GM21367 (cell line): Measurements from ENCODE around the gene NAGS.
"Not testable (repeated sequence)": the region's sequence is repeated elsewhere in the genome, so short reads cannot be mapped to it uniquely, and the experiment has no call there.

Experiments used
- ATAC-seq: cut with Tn5 transposase; IDR thresholded peaks from one replicate; pipeline ENCODE4 v1.9.1; 2021; ENCODE audit not compliant: unreplicated experiment

Gene NAGS, protein sequence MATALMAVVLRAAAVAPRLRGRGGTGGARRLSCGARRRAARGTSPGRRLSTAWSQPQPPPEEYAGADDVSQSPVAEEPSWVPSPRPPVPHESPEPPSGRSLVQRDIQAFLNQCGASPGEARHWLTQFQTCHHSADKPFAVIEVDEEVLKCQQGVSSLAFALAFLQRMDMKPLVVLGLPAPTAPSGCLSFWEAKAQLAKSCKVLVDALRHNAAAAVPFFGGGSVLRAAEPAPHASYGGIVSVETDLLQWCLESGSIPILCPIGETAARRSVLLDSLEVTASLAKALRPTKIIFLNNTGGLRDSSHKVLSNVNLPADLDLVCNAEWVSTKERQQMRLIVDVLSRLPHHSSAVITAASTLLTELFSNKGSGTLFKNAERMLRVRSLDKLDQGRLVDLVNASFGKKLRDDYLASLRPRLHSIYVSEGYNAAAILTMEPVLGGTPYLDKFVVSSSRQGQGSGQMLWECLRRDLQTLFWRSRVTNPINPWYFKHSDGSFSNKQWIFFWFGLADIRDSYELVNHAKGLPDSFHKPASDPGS

DNA sequence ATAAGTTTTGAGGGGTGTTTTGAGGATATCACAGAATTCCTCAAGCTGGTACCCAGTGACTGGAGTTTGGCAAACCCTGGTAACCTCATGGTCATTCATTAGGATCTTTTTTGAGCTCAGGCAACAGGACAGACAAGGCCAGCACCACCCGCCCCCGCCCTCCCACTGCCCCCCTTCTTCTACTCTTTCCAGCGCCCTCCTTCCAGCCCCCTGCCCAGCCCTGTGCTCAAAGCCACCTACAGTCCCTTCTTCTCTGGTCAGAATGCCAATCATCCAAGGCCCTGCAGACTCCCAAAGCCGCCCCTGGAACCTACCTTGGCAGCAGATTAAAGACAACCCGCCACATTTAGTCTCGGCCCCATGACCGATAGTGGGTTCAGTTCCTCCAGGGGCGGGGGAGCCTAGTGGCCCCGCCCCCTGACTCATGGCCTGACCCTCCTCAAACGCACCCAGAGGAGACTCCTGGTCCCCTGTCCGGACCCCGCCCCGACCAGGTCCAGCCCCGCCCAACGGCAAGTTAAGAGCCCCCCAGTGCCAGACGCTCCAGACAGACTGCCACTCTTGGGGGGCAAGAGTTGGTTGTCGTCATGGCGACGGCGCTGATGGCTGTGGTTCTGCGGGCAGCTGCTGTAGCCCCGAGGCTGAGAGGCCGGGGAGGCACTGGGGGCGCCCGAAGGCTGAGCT is at the start of gene NAGS:
TSS of gene NAGS (plus strand) at position 546 of the 684 bp plus-strand sequence. CDS start at position 588, 42 bp downstream.
- no peak for ATAC-seq

DNA sequence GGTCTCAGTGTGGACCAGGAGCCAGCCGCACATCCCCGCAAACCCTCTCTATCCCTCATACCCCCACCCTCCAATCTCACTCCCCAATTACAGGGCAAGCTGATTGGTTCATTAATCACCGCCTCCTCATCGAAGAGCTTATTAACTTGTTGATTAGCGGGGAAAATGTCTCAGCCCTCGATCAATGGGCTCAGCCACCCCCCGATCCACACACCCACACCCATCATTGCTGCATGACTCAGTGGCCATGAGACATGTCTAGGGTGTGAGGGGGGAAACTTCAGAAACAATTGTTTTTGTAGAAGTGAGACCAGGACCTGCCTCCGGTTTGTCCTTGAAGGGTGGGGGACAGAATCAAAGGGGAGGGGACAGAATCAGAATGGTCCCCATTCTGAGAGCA is 48.2 kb upstream of the NAGS start:
- ATAC-seq: no peak

DNA sequence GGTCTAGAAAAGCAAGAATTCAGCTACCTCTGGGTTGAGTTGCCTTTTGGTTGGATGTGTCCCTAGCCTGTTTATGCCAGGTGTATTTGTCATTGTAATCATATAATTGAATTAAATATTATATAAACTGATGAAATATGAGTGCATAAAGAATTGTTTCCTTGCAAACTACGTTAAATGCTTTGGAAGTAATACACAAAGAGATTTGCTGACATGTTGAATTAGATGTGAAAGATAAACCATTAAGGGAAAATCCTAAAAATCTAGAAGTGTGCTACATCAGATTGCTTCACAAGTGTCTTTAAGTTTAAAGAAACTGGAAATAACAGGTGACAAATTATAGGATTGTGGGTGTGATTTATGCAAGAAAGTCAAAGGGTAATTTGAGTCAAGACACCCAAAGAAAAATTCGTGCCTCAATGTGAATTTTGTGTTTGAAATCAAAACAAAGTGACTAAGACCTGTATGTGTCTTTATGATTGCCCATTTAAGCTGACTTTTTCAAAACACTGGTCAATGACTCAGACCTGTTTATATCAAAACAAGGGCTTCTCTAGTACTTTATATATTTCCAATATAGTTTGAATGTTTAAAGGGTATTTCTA is 45.6 kb upstream of the NAGS start:
- ATAC-seq: no peak

DNA sequence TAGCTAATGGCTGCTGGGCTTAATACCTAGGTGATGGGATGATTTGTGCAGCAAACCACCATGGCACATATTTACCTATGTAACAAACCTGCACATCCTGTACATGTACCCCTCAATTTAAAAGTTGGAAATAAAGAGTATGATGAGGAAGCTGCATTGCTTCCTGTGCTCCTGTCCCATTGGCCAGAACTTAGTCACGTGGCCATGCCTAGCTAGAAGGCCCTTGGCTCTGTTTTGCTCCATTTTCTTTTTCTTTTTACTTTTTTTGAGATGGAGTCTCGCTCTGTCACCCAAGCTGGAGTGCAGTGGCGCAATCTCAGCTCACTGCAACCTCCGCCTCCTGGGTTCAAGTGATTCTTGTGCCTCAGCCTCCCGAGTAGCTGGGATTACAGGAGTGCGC is 43.1 kb upstream of the NAGS start:
- not testable (repeated sequence) for ATAC-seq

DNA sequence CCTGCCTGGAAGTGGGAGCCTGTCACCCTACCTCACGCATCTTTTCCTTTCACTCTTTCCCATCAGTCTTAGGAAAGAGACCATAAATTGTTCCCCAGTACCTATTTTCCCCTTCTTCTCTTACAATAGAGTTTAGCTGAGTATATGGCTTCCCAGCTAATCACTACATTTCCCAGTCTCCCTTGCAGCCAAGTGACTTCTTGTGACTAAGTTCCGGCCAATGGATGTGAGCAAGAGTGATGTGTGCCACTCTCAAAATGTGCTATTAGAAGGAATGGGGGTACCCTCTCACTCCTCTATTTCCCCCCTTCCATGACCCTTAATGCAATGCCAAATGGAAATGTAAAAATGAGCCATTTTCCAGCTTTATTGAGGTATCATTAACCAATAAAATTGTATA is 42.5 kb upstream of the NAGS start:
- no peak for ATAC-seq

DNA sequence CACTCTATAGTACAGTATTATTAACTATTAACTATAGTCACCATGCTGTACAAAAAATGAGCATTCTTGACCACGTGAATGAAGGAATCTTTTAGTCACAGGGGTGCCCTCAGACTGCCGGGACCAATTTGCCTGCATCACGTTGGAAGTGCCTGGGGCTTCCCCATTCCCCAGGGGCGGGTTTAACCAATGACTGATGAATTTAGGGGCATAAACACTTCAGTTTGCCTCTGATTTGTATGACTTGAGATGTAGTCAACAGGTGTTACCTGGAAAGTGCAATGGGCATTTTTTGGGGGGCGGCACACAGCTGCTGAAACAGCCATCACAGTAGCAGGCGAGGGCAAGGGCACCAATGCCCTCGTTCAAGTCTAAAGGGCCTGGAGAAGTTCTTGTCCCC is 41.9 kb upstream of the NAGS start:
- ATAC-seq: no peak

DNA sequence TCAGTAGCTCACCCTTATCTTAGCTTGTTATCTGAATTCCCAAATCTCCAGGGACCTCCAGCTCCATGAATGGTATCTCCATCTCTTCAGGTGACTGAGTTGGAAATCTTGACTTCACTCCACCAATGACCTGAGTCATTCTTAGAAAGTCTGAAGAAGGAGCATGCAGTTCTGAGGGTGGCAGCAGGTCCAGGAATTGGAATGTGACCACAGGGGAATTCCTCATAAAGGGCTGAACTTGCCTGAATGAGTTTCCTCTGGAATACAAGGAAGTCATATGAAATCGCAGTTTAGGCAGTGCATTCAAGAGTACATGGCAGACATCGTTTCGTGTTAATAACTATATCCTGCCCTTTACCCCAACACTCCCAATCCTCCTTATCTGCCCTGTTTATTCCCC is 38.1 kb upstream of the NAGS start:
- ATAC-seq: no peak

DNA sequence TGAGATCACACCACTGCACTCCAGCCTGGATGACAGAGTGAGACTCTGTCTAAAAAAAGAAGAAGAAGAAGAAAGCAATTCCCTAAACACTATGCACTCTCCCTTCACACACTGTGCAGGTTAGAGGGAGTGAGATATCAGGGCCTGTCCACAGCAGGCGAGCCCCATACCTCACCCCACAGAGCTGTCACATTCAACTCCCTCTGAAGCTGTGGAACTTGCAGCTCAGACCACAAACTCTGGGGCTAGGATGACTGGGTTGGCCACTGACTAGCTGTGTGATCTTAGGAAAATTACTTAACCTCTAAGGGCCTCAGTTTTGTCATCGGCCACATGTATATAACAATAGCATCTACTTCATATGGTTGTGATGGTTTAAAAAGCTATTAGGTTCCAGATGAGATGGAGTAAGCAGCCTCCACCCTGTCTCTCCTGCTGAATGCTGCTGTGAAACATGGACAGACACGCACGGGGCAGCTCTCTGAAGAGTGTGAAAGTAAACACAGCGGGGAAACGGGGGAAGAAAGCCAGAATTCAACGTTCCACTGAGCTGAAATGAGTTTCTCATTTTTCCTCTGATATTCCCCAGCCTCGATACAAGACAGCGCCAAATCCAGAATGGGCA is 37.1 kb upstream of the NAGS start:
- ATAC-seq: no peak

DNA sequence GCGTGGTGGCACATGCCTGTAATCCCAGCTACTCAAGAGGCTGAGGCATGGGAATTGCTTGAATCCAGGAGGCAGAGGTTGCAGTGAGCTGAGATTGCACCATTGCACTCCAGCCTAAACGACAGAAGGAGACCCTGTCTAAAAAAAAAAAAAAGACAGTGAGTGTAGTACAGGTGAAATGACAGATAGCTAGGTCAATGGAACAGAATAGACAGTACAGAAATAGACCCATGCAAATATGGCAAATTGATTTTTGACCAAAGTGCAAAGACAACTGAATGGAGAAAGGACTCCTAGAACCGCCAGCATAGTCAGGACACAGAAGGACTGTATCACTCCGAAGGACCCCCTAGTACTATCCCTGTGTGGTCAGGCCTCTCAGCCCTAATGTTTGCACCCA is 34.1 kb upstream of the NAGS start:
- ATAC-seq: no peak

DNA sequence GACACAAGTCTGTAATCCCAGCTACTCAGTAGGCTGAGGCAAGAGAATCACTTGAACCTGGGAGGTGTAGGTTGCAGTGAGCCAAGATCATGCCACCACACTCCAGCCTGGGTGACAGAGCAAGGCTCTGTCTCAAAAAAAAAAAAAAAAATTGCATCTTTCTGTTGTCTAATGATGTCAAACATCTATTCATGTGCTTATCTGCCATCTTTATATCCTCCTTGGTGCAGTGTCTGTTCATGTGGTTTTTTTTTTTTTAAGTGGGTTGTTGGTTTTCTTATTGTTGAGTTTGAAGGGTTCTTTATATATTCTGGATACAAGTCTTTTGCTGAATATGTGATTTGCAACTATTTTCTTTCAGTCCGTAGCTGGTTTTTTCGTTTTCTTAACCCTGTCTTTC is 33.0 kb upstream of the NAGS start:
- ATAC-seq: not testable (repeated sequence)

DNA sequence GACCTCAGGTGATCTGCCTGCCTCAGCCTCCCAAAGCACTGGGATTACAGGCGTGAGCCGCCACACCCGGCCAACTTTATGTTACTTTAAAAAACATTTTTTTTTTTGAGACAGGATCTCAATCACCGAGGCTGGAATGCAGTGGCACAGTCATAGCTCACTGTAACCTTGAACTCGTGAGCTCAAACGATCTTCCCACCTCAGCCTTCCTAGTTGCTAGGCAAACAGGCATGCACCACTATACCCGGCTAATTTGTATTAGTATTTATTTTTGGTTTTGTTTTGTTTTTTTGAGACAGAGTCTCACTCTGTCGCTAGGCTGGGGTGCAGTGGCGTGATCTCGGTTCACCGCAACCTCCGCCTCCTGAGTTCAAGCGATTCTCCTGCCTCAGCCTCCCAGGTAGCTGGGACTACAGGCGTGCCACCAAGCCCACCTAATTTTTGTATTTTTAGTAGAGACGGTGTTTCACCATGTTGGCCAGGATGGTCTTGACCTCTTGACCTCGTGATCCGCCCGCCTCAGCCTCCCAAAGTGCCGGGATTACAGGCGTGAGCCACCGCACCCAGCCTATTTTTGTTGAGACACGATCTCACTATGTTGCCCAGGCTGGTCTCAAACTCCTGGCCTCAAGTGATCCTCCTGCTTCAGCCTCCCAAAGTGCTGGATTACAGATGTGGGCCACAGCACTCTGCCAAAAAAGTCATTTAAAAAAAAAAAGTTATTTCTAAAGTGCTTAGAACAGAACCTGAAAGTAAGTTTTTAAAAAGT is 31.8 kb upstream of the NAGS start:
- not testable (repeated sequence) for ATAC-seq

DNA sequence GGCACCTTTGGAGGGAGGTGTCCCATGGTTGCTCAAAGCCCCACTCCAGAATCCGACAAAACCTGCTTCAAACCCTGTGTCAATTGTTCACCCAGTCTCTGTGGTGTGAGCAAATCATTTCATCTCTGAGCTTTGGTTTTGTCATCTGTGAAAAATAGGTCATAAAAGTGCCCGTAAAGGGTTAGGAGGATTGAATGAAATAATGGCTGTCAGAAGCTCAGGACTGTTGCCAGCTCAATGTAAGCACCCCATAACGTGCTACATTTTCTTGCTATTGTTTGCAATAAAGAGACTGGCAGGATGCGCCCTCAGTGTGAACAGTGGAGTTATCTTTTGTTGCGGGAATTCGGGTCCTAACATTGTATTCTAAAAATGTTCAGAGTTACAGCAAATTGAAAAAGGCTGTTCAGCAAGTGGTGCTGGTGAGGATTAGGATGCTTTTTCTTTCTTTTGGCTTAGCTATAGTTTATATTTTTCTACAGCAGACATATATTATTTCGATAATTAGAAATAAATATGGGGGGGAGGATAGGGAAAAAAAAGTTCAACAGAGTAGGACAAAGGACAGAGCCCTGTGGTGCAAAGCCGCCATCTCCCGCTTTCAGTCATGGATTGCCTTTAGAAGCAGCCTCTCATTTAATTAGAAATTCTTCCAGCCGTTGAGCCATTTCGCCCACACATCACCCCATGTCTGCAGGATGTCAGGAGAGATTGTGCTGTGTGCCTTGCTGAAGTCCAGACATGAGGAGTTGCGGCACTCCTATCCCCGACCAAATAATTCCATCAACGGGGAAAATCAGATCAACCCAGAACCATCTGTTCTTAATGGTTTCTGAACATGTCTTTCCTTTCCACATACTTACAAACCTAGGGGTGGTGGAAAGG is 29.8 kb upstream of the NAGS start:
- no peak for ATAC-seq

DNA sequence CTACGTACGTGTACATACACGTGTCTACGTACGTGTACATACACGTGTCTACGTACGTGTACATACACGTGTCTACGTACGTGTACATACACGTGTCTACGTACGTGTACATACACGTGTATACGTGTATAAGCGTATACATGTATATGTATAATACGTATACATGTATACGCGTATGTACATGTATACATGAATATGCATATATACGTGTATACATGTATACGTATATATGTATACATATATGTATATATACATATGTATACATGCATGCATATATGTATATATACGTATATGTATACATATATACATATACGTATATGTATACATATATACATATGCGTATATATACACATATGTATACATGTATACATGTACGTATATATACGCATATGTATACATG is 28.5 kb upstream of the NAGS start:
- ATAC-seq: no peak

DNA sequence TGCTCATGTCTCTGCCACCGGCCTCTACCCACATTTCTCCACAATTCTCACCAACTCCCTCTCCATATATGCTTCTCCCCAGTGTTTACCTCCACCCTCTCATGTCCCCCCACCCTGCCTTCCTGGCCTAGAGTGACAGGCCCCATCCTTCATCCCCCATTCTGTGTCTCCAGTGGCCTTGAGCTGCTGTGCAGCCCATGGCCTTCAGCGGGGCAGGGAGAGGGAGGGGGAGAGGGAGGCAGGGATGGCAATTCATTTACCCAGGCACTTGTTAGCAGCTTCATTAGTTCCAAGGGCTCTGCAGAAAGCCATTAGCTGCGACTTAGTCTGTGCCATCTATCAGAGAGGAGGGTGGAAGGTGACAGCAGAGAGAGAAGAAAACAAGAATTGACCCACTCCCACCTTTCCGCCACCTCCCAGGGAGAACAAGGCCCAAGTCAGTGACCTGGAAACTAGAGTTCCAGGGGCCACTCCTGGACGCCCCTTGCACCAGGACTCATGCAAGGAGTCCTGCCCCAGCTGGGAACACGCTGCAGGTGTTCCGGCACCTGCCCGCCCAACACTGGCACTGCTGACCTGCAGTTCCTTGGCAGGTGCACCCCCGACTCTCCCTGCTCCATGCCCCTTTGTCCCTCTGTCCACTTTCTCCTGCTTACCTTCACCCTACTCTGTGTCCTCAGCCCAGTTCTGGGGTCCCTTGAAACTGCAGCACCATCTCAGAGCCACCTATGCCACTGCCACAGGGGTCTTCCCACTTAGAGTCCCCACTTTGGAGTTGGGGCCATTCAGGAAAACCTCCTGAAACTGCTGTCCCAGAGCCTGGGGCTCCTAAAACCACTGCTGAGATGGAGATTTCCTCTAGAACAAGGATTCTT is 27.2 kb upstream of the NAGS start:
- ATAC-seq: no peak

DNA sequence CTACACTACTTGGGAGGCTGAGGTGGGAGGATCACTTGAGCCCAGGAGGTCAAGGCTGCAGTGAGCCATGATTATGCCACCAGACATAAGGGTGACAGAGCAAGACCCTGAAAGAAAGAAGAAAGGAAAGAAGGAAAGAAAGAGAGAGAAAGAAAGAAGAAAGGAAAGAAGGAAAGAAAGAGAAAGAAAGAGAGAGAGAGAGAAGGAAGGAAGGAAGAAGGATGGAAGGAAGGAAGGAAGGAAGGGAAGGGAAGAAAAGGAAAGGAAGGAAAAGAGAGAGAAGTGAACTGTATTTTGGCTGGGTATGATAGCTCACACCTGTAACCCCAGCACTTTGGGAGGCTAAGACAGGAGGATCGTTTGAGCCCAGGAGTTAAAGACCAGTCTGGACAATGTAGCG is 26.3 kb upstream of the NAGS start:
- ATAC-seq: no peak

DNA sequence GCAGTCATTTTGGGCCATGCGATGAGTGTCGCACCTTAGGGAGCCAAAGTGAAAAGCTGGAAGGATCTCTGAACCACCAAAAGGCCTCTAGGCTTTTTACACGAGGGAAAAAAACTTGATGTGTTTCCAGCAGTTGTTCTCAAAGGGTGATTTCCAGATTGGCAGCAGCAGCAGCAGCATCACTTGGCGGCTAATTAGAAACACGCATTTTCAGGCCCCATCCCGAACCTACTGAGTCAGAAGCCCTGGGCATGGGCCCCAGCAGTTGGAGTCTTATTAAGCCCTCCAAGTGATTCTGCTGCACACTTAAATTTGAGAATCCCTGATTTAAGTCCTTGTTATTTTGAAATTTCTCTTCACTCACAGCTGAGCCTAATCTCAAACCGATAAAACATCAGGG is 25.4 kb upstream of the NAGS start:
- ATAC-seq: no peak

DNA sequence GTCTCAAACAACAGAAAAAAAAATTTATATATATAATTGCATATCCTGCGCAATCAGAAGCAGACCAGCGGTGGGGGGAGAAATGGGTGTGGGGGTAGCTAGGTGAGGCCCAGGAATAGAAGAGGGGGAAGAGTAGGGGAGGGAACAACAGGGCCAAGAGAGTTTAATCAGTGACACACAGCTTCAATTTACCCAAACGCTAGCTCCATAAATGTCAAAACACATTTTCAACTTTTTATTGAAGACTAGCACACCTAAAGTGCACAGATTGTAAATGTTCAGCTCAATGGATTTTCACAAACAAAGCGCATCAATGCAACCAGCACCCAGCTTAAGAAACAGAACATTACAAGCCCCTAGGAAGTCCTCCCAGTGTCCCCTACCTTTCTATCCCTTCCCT is 24.8 kb upstream of the NAGS start:
- ATAC-seq: no peak

DNA sequence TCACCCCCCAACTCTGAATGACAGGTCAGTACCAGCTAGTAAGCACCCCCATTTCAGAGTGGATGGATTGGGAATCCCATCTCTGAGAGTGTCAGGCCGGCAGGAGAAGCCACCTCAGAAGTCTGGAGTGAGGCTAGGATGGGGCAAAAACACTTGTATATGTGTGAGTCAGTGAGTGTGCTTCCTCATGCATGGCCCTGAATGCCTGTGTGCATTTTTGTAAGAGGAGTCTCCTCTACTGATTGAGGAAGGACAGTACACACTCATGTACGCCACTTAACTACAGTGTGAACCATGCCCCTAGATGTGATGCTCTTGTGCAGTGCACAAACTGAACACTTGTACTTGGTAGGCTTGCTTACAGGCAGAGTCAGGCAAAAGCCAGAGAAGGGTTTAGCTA is 22.3 kb upstream of the NAGS start:
- ATAC-seq: no peak

DNA sequence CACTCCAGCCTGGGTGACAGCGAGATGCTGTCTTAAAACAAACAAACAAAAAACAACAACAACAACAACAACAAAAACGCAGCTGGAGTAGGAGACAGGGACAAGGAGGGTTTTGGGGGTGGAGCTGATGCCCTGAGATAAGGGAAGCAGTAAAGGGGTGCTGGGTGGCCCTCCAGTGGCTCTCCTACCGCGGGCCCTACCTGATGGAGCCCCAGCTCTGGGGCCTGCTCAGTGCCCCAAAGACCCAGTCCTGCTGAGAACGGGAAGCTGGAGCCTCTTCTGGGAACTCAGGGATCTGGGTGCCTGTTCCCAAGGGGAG is 21.3 kb upstream of the NAGS start:
- ATAC-seq: no peak
